HG03565 (cell line): ENCODE data around the gene GRM8.

Experiments
- ATAC-seq: cut with Tn5 transposase; IDR thresholded peaks from one replicate; pipeline ENCODE4 v1.9.1; 2021; ENCODE audit warnings: mild to moderate bottlenecking, moderate library complexity; ENCODE audit not compliant: unreplicated experiment

The GRM8 gene

GRCh38 chr7:126755381-126755780 is 497.4 kb downstream of the GRM8 start:
- ATAC-seq = no peak

DNA sequence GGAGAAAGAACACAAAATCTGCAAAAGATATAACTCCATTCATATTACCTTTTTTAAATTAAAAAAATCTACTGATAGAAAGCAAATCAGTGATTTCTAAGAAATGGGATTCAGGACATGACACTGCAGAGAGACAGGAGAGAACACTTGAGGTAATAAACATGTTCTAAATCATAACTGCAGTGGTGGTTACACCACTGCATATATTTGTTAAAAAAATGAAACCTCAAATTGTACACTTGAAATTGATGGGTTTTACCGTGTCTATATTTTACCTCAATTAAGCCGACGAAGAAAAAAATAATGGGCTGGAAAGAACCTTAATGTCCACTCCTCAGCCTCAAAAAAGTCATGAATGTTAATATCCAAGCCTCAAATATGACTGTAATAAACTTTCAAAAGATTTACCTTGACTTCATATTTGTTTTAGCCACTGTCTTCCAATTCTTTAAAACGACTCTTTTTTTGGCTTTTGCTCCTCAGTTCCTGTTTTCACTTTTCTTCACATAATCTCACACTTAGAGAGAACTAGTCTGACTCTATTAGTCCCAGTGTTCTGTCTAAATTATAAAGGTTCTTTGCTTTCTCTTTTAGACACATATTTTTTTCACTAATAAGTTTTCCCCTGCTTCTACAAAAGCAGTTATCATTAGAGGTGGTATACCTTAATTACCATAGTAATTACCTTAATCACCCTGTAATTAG is 502.4 kb downstream of the GRM8 start:
- no peak for ATAC-seq

DNA sequence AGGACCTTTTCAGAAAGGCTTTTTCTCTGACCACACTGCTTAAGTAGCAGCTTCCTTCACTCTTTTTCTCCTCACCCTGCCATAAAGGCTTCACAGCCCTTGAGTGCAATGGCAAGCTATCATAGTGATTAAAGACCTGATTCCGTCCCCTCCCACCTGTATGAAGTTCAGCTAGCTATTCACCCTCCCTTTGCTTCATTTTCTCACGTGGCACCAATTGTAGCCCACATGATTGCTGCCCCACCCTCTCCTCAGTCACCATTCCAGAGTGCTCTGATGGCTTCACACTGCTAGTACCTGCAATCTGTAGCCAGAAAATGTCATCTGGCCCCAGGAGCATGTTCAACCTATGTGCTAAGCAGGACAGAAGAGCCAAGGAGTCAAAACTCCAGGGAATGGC is 523.8 kb downstream of the GRM8 start:
- no peak for ATAC-seq

DNA sequence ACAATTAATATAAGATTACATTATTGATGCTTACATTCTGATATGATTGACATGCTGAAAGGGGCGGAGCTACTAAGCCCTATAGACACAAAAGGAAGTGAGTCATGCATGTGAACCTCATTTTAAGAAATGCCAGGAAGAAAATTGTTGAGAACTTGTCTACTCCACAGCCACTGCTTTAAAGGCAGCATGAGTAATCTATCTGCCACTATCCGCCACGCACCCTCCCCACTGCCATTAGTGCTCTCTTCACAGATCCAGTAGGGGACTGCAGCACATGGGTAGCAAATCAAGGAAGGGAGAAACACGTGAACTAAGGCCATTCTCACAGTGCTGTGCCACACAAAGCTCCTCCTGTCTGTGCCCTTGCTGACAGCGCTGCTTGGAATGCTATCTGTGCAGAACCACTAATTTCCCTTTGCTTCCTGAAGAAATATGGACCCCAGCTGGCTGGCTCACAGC is 524.8 kb downstream of the GRM8 start:
- no peak for ATAC-seq

GRCh38 chr7:126723966-126724544 is 528.7 kb downstream of the GRM8 start:
- no peak for ATAC-seq

DNA sequence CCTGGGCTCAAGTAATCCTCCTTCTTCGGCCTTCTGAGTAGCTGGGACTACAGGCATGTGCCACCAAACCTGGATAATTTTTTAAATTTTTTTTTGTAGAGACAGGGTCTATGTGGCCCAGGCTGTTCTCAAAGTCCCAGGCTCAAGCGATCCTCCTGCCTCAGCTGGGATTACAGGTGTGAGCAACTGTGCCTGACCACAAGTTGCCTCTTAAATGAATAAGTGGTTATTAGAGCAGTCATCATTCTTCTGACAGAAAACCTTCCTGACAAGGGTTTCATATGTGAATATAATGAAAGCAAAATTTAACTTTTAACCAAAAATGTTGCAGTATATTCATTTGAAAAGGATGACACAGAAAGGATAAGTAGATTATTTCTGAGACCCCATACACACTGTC is 532.5 kb downstream of the GRM8 start:
- ATAC-seq = peak; percentile 90

- ATAC-seq = no peak
Measured at GRCh38 chr7:126718419-126718818, 534.3 kb downstream of the GRM8 start.

DNA sequence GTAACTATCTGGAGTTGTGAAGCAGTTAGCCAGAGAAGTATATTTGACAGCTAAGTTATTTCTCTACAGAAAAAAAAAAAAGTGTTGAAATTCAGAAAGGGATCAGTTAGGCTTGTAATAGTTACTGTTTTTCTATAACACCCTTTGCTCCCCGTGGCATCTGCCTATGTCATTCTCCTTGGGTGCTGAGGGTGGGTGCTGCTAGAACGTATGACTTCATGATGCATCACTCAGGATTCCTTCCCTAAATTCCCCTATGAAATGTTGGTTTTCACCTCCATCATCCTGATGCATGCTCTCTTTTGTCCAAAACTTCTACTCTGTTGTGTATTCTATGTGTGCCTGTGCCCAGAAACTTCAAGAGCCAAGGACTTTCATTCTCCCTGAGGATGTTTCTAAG is 536.4 kb downstream of the GRM8 start:
- ATAC-seq = no peak

- no peak for ATAC-seq
Measured at GRCh38 chr7:126715076-126715475, 537.7 kb downstream of the GRM8 start.

GRCh38 chr7:126702242-126703016 is 550.3 kb downstream of the GRM8 start:
- ATAC-seq = peak; percentile 57

GRCh38 chr7:126700807-126701604 is 551.7 kb downstream of the GRM8 start:
- peak; percentile 84 for ATAC-seq

GRCh38 chr7:126699707-126700106 is 553.0 kb downstream of the GRM8 start:
- ATAC-seq = no peak

DNA sequence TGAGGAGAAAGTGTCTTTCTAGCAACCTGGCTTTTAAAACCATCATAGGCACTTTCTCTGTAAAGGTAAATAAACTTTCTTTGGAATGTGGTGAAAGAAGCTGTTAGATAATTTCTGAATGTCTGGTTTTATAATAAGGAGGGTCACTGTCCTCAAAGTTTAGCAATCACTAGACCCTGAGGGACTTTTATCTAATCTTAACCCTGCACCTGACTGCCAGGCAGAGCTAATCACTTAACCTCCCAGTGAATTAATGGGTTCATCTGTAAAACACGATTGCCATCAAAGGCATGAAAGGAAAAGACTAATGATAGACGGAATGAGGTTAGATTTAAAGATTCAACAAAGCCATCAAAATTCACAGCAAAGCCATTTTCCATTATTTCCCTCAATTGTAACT is 553.8 kb downstream of the GRM8 start:
- ATAC-seq = no peak

GRCh38 chr7:126698446-126698845 is 554.3 kb downstream of the GRM8 start:
- no peak for ATAC-seq

DNA sequence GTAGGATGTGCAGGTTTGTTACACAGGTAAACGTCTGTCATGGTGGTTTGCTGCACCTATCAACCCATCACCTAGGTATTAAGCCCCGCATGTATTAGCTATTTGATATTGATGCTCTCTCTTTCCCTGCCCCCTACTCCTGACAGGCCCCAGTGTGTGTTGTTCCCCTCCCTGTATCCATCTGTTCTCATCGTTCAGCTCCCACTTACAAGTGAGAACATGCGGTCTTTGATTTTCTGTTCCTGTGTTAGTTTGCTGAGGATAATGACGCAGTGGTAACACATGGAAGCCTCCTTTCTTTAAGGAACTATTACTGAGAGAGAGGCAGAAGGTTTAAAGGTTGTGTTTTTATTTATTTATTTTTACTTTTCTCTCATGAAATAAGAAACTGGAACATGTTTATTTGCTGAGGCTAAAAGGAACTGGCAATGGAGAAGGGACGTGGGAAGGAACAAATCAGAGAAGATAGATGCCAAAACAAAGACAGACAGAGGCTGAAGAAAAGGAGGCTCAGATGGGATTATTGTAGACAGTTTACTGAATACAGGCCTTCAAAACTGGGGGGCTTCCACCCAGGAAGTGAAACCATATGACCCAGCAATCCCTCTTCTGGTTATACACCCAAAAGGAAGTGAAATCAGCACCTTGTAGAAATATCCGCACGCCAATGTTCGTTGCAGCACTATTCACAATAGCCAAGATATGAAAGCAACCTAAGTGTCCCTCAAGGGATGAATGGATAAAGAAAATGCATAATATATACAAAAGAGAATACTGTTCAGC is 556.3 kb downstream of the GRM8 start:
- ATAC-seq = peak; percentile 21

GRCh38 chr7:126690848-126691751 is 561.6 kb downstream of the GRM8 start:
- ATAC-seq = no peak

GRCh38 chr7:126690104-126690503 is 562.6 kb downstream of the GRM8 start:
- no peak for ATAC-seq

GRCh38 chr7:126689037-126689436 is 563.7 kb downstream of the GRM8 start:
- ATAC-seq = no peak

DNA sequence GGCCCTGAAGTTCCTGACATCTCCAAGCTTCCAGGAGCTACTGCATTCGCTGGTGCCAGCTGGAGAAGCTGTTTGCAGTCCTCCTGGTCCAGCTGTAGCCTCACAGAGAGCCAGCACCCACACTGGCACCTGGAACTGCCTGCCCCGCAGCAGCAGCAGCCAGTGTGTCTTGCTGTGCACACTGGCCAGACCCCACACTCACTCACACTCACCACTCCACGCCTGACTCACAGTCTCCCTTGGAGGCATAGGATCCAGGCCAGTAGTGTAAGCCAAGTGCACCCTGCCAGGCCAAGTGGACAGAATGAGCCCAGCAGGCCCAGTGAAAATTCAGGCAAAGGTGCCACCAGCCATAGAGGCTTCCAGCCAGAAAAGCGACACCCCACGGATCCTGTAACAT is 566.3 kb downstream of the GRM8 start:
- ATAC-seq = no peak
